Liver (tissue), 9 donors: ENCODE data around the gene F8. TPM values are rescaled to one million over a fixed set of nuclear protein-coding genes. Genes with fewer than 3 reads are reported as not detected.

Experiments
- DNase-seq: peaks from one replicate; pipeline ENCODE4 v3.0.0-alpha.2; 2017; ENCODE audit warnings: low spot score
- H3K27ac ChIP-seq, 2 donors: one replicate each; pipeline ENCODE4 v1.7.0; 2013; ENCODE audit warnings: inconsistent platforms in 2 of 2, low read length in 2 of 2, control low read depth in 1 of 2, low read depth in 1 of 2, mild to moderate bottlenecking in 1 of 2
- H3K27me3 ChIP-seq, 4 donors: one replicate each; pipeline versions ENCODE4 v1.6.1 to v1.7.0; 2013; ENCODE audit warnings: low read length in 3 of 4, inconsistent platforms in 1 of 4, mild to moderate bottlenecking in 1 of 4, moderate library complexity in 1 of 4; ENCODE audit not compliant: control insufficient read depth in 4 of 4, insufficient read depth in 4 of 4
- H3K36me3 ChIP-seq, 4 donors: one replicate each; pipeline versions ENCODE4 v1.6.1 to v1.7.0; 2013; ENCODE audit warnings: low read length in 3 of 4, mild to moderate bottlenecking in 3 of 4, low read depth in 1 of 4, moderate library complexity in 1 of 4; ENCODE audit not compliant: control insufficient read depth in 4 of 4, insufficient read depth in 3 of 4
- H3K4me1 ChIP-seq, 4 donors: one replicate each; pipeline versions ENCODE4 v1.6.1 to v1.7.0; 2013; ENCODE audit warnings: low read length in 3 of 4, mild to moderate bottlenecking in 3 of 4, moderate library complexity in 1 of 4; ENCODE audit not compliant: control insufficient read depth in 4 of 4, insufficient read depth in 4 of 4
- H3K4me3 ChIP-seq, 3 donors: one replicate each; pipeline versions ENCODE4 v1.6.1 to v1.7.0; 2013; ENCODE audit warnings: low read length in 3 of 3, control low read depth in 1 of 3, low read depth in 1 of 3, mild to moderate bottlenecking in 1 of 3
- H3K9ac ChIP-seq, 2 donors: one replicate each; pipeline ENCODE4 v1.7.0; 2013; ENCODE audit warnings: low read length in 2 of 2, mild to moderate bottlenecking in 2 of 2, moderate library complexity in 2 of 2, control low read depth in 1 of 2, low read depth in 1 of 2
- H3K9me3 ChIP-seq, 4 donors: one replicate each; pipeline versions ENCODE4 v1.6.1 to v1.7.0; 2013; ENCODE audit warnings: low read length in 3 of 4; ENCODE audit not compliant: control insufficient read depth in 4 of 4
- ATF3 ChIP-seq: IDR thresholded peaks from 2 replicates; pipeline ENCODE4 v1.6.1; 2016; ENCODE audit warnings: antibody characterized with exemption
- CTCF ChIP-seq: fragments of 150-350 bp; IDR thresholded peaks from 2 replicates; pipeline ENCODE4 v1.5.1; 2017; ENCODE audit warnings: improper control_type of control experiment, low read depth, low read length; ENCODE audit not compliant: missing input control
- FOXA1 ChIP-seq: IDR thresholded peaks from 2 replicates; pipeline ENCODE4 v1.6.1; 2016; ENCODE audit warnings: antibody characterized with exemption
- FOXA2 ChIP-seq: IDR thresholded peaks from 2 replicates; pipeline ENCODE4 v1.6.1; 2016; ENCODE audit warnings: antibody characterized with exemption
- GABPA ChIP-seq, 2 donors: IDR thresholded peaks in 1 of 2; conservative IDR thresholded peaks in 1 of 2; 2 replicates each; pipeline ENCODE4 v1.6.1; 2016; ENCODE audit warnings: antibody characterized with exemption in 2 of 2, mild to moderate bottlenecking in 1 of 2, moderate library complexity in 1 of 2
- HNF4A ChIP-seq, 2 donors: conservative IDR thresholded peaks; 2 replicates each; pipeline ENCODE4 v1.6.1; 2016; ENCODE audit warnings: antibody characterized with exemption in 2 of 2, mild to moderate bottlenecking in 2 of 2
- HNF4G ChIP-seq: IDR thresholded peaks from 2 replicates; pipeline ENCODE4 v1.6.1; 2016; ENCODE audit warnings: antibody characterized with exemption
- JUND ChIP-seq, 2 donors: IDR thresholded peaks; 2 replicates each; pipeline ENCODE4 v1.6.1; 2016; ENCODE audit warnings: antibody characterized with exemption in 2 of 2
- MAX ChIP-seq: IDR thresholded peaks from 2 replicates; pipeline ENCODE4 v1.6.1; 2016; ENCODE audit warnings: antibody characterized with exemption
- NR2F2 ChIP-seq: IDR thresholded peaks from 2 replicates; pipeline ENCODE4 v1.6.1; 2016; ENCODE audit warnings: antibody characterized with exemption
- RAD21 ChIP-seq, 2 donors: IDR thresholded peaks; 2 replicates each; pipeline ENCODE4 v1.6.1; 2016; ENCODE audit warnings: antibody characterized with exemption in 2 of 2, mild to moderate bottlenecking in 2 of 2
- RXRA ChIP-seq, 2 donors: IDR thresholded peaks; 2 replicates each; pipeline ENCODE4 v1.6.1; 2017 to 2018; ENCODE audit warnings: antibody characterized with exemption in 2 of 2, mild to moderate bottlenecking in 1 of 2
- SP1 ChIP-seq: IDR thresholded peaks from 2 replicates; pipeline ENCODE4 v1.6.1; 2018; ENCODE audit warnings: antibody characterized with exemption, mild to moderate bottlenecking
- TAF1 ChIP-seq: conservative IDR thresholded peaks from 2 replicates; pipeline ENCODE4 v1.6.1; 2016; ENCODE audit warnings: antibody characterized with exemption, mild to moderate bottlenecking
- YY1 ChIP-seq: IDR thresholded peaks from 2 replicates; pipeline ENCODE4 v1.6.1; 2016; ENCODE audit warnings: antibody characterized with exemption, mild to moderate bottlenecking
- ZBTB33 ChIP-seq: IDR thresholded peaks from 2 replicates; pipeline ENCODE4 v1.6.1; 2016; ENCODE audit warnings: antibody characterized with exemption
- WGBS: extraction: QIAGEN DNeasy Blood & Tissue Kit; methylation state at CpG from one replicate; pipeline ENCODE4 v1.1.7; 2013; 5-methylcytosine and 5-hydroxymethylcytosine counted together
- polyA plus RNA-seq, 2 donors: library from polyadenylated mRNA; stranded (reverse) in 1 of 2; unstranded in 1 of 2; fragments of 200-250 nt in 1 of 2; fragments of >200 nt in 1 of 2; fragmentation: Nextera tagmentation in 1 of 2; extraction: Ambion mirVana in 1 of 2; gene quantifications; one replicate each; pipeline versions ENCODE4 v1.2.1 to v1.2.3, GENCODE V29; 2013 to 2015
- total RNA-seq, 2 donors: library from RNA; depleted of rRNA; stranded (reverse); fragments of >200 nt; gene quantifications; one replicate each; pipeline ENCODE4 v1.2.3, GENCODE V29; 2014
- donor health status: healthy.
- donor health status: healthy.
- donor health status: healthy.
- donor health status: healthy.
- donor health status: healthy.

F8 gene
- total and polyA plus RNA-seq, 4 donors: 8.0 to 22.3 (median 13.8) TPM

GRCh38 chrX:154834562-154834961, 188.0 kb downstream of the F8 start, which contains the start of gene SMIM9 (continued):
- TF ChIP-seq YY1 (no peak), MAX (no peak)

- Histone ChIP-seq H3K4me3 (no peak overlapping the region), H3K27me3 (no peaks in the 10 kb centered on the region), H3K4me1 (no peaks in the 10 kb centered on the region), H3K9me3 (no peaks in the 10 kb centered on the region), H3K9ac (no peak overlapping the region), H3K36me3 (no peaks in the 10 kb centered on the region), H3K27ac (no peak overlapping the region)
- TF ChIP-seq YY1 (no peak), CTCF (no peak)
- DNase-seq: no peak
- 96% methylated on average over 3 of the region's 3 CpGs for WGBS
Measured at GRCh38 chrX:154833746-154834274, 188.7 kb downstream of the F8 start.

- H3K4me3 ChIP-seq: no peak overlapping the region
- no peak overlapping the region for H3K9ac ChIP-seq
- H3K27ac ChIP-seq: no peak overlapping the region
- H3K9me3 ChIP-seq: no peaks in the 10 kb centered on the region
- DNase-seq: no peak
- no peaks in the 10 kb centered on the region for H3K36me3 ChIP-seq
- no peaks in the 10 kb centered on the region for H3K27me3 ChIP-seq
- 38% methylated on average over 1 of the region's 1 CpG for WGBS
- TF ChIP-seq RAD21 (IDR thresholded peaks at IDR 0.05) (no peak), JUND (IDR thresholded peaks at IDR 0.05) (no peak), MAX (no peak)
- H3K4me1 ChIP-seq: no peaks in the 10 kb centered on the region
Measured at GRCh38 chrX:154829926-154830442, 192.5 kb downstream of the F8 start.

GRCh38 chrX:154829134-154829533, 193.4 kb downstream of the F8 start:
- H3K27me3 ChIP-seq: no peaks in the 10 kb centered on the region
- no peak overlapping the region for H3K9ac ChIP-seq
- DNase-seq: no peak
- no peak overlapping the region for H3K4me3 ChIP-seq
- H3K36me3 ChIP-seq: no peaks in the 10 kb centered on the region
- no peaks in the 10 kb centered on the region for H3K9me3 ChIP-seq
- no peak for TF ChIP-seq SP1
- no peak for TF ChIP-seq RXRA (IDR thresholded peaks at IDR 0.05)
- no peak for TF ChIP-seq JUND (IDR thresholded peaks at IDR 0.05)
- no peak for TF ChIP-seq ATF3
- no peaks in the 10 kb centered on the region for H3K4me1 ChIP-seq
- no peak overlapping the region for H3K27ac ChIP-seq

- no peak for DNase-seq
- H3K9ac ChIP-seq: no peak overlapping the region
- H3K9me3 ChIP-seq: no peaks in the 10 kb centered on the region
- no peak overlapping the region for H3K4me3 ChIP-seq
- no peaks in the 10 kb centered on the region for H3K4me1 ChIP-seq
- no peaks in the 10 kb centered on the region for H3K36me3 ChIP-seq
- no peaks in the 10 kb centered on the region for H3K27me3 ChIP-seq
- H3K27ac ChIP-seq: no peak overlapping the region
- 85% methylated on average over 2 of the region's 2 CpGs for WGBS
- TF ChIP-seq FOXA1 (no peak), ZBTB33 (no peak), CTCF (no peak), HNF4G (no peak), FOXA2 (no peak), GABPA (IDR thresholded peaks at IDR 0.05 in 1 of 2, conservative IDR thresholded peaks at IDR 0.05 in 1 of 2) (no peak), NR2F2 (no peak), HNF4A (conservative IDR thresholded peaks at IDR 0.05) (no peak), TAF1 (no peak)
Measured at GRCh38 chrX:154828016-154828408, 194.5 kb downstream of the F8 start.
